Measurements from ENCODE around the gene SEC16A.

DNA sequence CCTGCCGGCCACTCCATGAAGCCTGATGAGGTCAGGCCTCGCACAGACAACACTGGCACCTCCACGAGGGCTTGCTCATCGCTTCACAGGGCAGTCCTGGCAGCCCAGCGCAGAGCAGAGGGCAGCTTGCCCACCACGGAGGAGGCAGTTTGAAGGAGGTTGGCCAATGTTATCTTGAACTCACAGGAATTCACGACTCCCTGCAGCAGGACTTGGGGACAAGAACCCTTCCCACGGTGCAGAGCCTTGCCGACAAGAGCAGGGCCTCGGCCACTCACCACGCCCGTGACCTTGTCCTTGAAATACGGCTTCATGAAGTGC, 87.9 kb downstream of the SEC16A start:
- TF ChIP-seq CTCF (IDR thresholded peaks at IDR 0.05) = no peak
- no peak for TF ChIP-seq POLR2A (IDR thresholded peaks at IDR 0.05)
